A549 (cell line): Measurements from ENCODE around the gene ZNF750.

ENCODE experiments used
- CBX8 ChIP-seq: fragments of 200-600 bp; sonication (generic); IDR thresholded peaks from 2 replicates; pipeline ENCODE4 v1.6.1; 2016
- CHD2 ChIP-seq: fragments of 150-350 bp; IDR thresholded peaks from 2 replicates; pipeline ENCODE4 v1.6.1; 2014; ENCODE audit warnings: low read length; ENCODE audit not compliant: partially characterized antibody
- EP300 ChIP-seq, 2 experiments: fragments of >200 bp; sonication (Bioruptor Twin); formaldehyde crosslinking; IDR thresholded peaks; 2 replicates in 1 of 2; 3 replicates in 1 of 2; pipeline ENCODE4 v1.6.1; 2016 to 2017
- KDM5A ChIP-seq: fragments of 200-600 bp; sonication (generic); IDR thresholded peaks from 2 replicates; pipeline ENCODE4 v1.6.1; 2016; ENCODE audit warnings: antibody characterized with exemption, mild to moderate bottlenecking
- POLR2A ChIP-seq: IDR thresholded peaks from 2 replicates; pipeline ENCODE4 v1.6.1; 2012; ENCODE audit warnings: mild to moderate bottlenecking, low read length
- TF ChIP-seq, protein P1 (sequence below): fragments of >200 bp; sonication (Bioruptor Twin); formaldehyde crosslinking; IDR thresholded peaks from 3 replicates; pipeline ENCODE4 v1.5.1; 2016
- TF ChIP-seq, protein P2 (sequence below): IDR thresholded peaks from 2 replicates; pipeline ENCODE4 v1.6.1; 2012

DNA sequence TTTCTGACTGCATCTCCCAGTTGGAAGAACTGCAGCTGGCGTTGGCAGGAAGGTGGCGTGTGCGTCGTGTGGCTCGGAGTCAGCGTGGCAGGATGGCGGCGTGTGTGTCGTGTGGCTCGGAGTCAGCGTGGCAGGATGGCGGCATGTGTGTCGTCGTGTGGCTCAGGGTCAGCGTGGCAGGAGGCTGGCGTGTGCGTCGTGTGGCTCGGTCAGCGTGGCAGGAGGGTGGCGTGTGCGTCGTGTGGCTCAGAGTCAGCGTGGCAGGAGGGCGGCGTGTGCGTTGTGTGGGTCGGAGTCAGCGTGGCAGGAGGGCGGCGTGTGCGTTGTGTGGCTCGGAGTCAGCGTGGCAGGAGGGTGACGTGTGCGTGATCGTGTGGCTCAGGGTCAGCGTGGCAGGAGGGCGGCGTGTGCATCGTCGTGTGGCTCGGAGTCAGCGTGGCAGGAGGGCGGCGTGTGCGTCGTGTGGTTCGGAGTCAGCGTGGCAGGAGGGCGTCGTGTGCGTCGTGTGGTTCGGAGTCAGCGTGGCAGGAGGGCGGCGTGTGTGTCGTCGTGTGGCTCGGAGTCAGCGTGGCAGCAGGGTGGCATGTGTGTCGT, 38.3 kb downstream of the ZNF750 start:
- TF ChIP-seq EP300 (IDR thresholded peaks at IDR 0.05) (no peak), CHD2 (no peak), POLR2A (no peak; the same call in 1 of the 2 replicates), CBX8 (no peak), KDM5A (no peak)
- TF ChIP-seq, protein P1, sequence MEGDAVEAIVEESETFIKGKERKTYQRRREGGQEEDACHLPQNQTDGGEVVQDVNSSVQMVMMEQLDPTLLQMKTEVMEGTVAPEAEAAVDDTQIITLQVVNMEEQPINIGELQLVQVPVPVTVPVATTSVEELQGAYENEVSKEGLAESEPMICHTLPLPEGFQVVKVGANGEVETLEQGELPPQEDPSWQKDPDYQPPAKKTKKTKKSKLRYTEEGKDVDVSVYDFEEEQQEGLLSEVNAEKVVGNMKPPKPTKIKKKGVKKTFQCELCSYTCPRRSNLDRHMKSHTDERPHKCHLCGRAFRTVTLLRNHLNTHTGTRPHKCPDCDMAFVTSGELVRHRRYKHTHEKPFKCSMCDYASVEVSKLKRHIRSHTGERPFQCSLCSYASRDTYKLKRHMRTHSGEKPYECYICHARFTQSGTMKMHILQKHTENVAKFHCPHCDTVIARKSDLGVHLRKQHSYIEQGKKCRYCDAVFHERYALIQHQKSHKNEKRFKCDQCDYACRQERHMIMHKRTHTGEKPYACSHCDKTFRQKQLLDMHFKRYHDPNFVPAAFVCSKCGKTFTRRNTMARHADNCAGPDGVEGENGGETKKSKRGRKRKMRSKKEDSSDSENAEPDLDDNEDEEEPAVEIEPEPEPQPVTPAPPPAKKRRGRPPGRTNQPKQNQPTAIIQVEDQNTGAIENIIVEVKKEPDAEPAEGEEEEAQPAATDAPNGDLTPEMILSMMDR, result no peak
- TF ChIP-seq, protein P2, sequence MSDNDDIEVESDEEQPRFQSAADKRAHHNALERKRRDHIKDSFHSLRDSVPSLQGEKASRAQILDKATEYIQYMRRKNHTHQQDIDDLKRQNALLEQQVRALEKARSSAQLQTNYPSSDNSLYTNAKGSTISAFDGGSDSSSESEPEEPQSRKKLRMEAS, result no peak
